ENCODE results near the gene PALMD.

The PALMD gene

DNA sequence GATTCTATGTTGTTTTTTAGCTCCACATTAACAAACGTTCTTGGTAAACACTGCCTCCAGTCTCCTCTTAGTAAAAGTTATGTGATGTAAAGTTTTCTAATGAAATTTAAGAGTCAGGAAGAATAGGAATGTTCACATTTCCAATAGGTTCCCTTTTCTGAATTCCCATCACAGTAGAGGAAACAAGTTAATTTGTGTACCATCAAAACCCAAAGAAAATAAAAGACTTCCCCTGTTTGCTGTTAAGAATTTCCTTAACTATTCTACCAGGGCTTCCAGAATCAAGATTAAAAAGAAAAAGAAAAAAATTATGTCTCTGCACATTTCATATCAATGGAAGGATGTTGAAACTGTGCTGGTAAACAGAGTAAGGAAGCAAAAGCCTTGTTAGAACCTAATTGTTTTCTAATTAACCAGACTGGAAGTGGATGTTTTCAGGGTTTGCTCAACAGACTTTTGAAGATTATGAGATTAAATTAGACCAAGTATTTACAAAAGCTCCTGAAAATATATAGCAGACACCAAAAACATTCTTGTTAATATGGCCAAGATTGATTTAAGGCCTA is 43.4 kb upstream of the PALMD start:
- no peak overlapping the region for H3K27ac ChIP-seq (ENCODE audit: low read length)
- no peaks in the 10 kb centered on the region for H3K9me2 ChIP-seq (replicated peaks; ENCODE audit: insufficient read depth, low read length)
- DNase-seq: no peak
- H4K20me1 ChIP-seq (ENCODE audit: insufficient read depth, low read length): no peaks in the 10 kb centered on the region
- H3K4me2 ChIP-seq (ENCODE audit: low read depth, low read length): no peak overlapping the region
- H2AFZ ChIP-seq (ENCODE audit: low read length): no peak overlapping the region
- no peak for TF ChIP-seq EZH2 (optimal IDR thresholded peaks at IDR 0.05; ENCODE audit: low read depth, low read length)
- no peak for TF ChIP-seq EZH2phosphoT487 (IDR thresholded peaks at IDR 0.05; ENCODE audit: low read length)
- TF ChIP-seq, protein P1, sequence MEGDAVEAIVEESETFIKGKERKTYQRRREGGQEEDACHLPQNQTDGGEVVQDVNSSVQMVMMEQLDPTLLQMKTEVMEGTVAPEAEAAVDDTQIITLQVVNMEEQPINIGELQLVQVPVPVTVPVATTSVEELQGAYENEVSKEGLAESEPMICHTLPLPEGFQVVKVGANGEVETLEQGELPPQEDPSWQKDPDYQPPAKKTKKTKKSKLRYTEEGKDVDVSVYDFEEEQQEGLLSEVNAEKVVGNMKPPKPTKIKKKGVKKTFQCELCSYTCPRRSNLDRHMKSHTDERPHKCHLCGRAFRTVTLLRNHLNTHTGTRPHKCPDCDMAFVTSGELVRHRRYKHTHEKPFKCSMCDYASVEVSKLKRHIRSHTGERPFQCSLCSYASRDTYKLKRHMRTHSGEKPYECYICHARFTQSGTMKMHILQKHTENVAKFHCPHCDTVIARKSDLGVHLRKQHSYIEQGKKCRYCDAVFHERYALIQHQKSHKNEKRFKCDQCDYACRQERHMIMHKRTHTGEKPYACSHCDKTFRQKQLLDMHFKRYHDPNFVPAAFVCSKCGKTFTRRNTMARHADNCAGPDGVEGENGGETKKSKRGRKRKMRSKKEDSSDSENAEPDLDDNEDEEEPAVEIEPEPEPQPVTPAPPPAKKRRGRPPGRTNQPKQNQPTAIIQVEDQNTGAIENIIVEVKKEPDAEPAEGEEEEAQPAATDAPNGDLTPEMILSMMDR (IDR thresholded peaks at IDR 0.05; ENCODE audit: low read length): no peak
- H3F3A ChIP-seq (ENCODE audit: insufficient read depth, low read length): no peaks in the 10 kb centered on the region
- H3K4me3 ChIP-seq (ENCODE audit: low read length): no peak overlapping the region
- no peaks in the 10 kb centered on the region for H3K79me2 ChIP-seq (ENCODE audit: low read length)
- H3K27me3 ChIP-seq (replicated peaks; ENCODE audit: insufficient read depth, low read length): no peaks in the 10 kb centered on the region
- no peaks in the 10 kb centered on the region for H3K36me3 ChIP-seq (replicated peaks; ENCODE audit: insufficient read depth, low read length)
- H3K9ac ChIP-seq (ENCODE audit: low read length): no peak overlapping the region
- no peaks in the 10 kb centered on the region for H3K9me3 ChIP-seq (replicated peaks; ENCODE audit: insufficient read depth, low read length)
- no peaks in the 10 kb centered on the region for H3K4me1 ChIP-seq (ENCODE audit: low read length)

DNA sequence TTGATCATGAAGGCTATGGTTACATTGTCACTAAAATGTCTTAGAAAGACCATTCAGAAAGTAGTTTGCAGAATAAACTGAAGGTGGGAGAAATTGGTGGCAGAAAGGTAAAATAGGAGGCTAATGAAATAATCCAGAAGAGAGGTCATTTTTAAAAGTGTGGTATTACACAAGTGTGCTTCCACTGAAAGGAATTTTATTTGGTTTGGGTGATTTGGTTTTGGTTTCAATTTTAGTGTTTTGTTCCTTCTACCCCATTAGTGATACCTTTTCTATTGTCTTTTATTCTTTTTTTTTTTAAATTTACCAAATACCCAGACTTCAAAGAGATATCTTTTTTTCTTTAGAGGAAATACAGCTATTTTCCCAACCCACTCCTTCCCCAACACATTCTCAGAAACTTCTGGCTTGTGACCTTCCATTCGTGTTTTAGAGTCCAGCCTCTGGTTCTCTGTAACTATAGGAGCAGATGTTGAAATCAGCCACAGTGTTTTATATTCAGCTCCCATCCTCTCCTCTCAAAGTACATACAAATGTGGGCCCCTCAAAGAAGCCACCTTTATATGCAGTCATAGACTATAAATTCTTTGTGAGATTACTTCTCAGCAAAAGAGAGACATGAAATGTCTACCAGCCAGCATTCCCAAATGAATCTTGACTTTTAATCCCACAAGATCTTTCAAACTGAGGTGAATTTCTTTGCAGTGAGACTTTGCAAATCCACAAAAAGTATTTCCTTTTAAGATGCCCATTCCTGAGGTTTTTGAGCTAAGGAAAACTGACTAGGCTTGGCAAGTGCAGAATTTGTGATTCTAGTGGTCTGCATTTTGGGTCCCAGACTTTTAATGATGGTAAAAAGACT is 42.0 kb upstream of the PALMD start:
- H4K20me1 ChIP-seq (ENCODE audit: insufficient read depth, low read length): no peaks in the 10 kb centered on the region
- H3K4me2 ChIP-seq (ENCODE audit: low read depth, low read length): peak overlapping the region; percentile 27; the same call in 1 of the 2 replicates
- H3K36me3 ChIP-seq (replicated peaks; ENCODE audit: insufficient read depth, low read length): no peaks in the 10 kb centered on the region
- H3K4me3 ChIP-seq (ENCODE audit: low read length): no peak overlapping the region
- DNase-seq: no peak
- peak overlapping the region; percentile 51; the same call in 1 of the 2 replicates for H2AFZ ChIP-seq (ENCODE audit: low read length)
- TF ChIP-seq, protein P1 (IDR thresholded peaks at IDR 0.05; ENCODE audit: low read length): no peak
- TF ChIP-seq EZH2 (optimal IDR thresholded peaks at IDR 0.05; ENCODE audit: low read depth, low read length) (no peak), EZH2phosphoT487 (IDR thresholded peaks at IDR 0.05; ENCODE audit: low read length) (no peak)
- H3K9me3 ChIP-seq (replicated peaks; ENCODE audit: insufficient read depth, low read length): no peaks in the 10 kb centered on the region
- H3K4me1 ChIP-seq (ENCODE audit: low read length): no peaks in the 10 kb centered on the region
- H3K9me2 ChIP-seq (replicated peaks; ENCODE audit: insufficient read depth, low read length): no peaks in the 10 kb centered on the region
- no peaks in the 10 kb centered on the region for H3F3A ChIP-seq (ENCODE audit: insufficient read depth, low read length)
- no peak overlapping the region for H3K27ac ChIP-seq (ENCODE audit: low read length)
- H3K27me3 ChIP-seq (replicated peaks; ENCODE audit: insufficient read depth, low read length): no peaks in the 10 kb centered on the region
- no peaks in the 10 kb centered on the region for H3K79me2 ChIP-seq (ENCODE audit: low read length)
- H3K9ac ChIP-seq (ENCODE audit: low read length): no peak overlapping the region

DNA sequence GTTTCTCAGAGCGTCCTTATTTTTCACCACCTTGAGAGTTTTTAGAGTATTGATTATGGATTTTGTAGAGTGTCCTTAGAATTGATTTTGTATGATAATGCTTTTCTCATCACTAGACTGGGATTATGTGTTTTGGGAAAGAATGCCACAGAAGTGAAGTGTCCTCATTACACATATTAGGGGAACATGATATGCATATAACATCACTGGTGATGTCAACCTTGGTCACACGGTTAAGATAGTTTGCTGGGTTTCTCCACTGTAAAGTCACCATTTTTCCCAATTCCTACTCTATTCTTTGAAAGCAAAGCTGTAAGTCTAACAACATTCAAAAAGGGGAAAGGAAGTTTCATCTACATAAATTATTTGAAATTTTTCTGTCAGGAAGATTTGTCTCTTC is 39.6 kb upstream of the PALMD start:
- Histone ChIP-seq H3K36me3 (replicated peaks; ENCODE audit: insufficient read depth, low read length) (no peaks in the 10 kb centered on the region), H2AFZ (ENCODE audit: low read length) (no peak overlapping the region), H3K9me3 (replicated peaks; ENCODE audit: insufficient read depth, low read length) (no peaks in the 10 kb centered on the region), H3K4me3 (ENCODE audit: low read length) (no peak overlapping the region), H3K27ac (ENCODE audit: low read length) (no peak overlapping the region), H3K9ac (ENCODE audit: low read length) (no peak overlapping the region), H3K27me3 (replicated peaks; ENCODE audit: insufficient read depth, low read length) (no peaks in the 10 kb centered on the region), H3K4me1 (ENCODE audit: low read length) (no peaks in the 10 kb centered on the region), H3K9me2 (replicated peaks; ENCODE audit: insufficient read depth, low read length) (no peaks in the 10 kb centered on the region), H3F3A (ENCODE audit: insufficient read depth, low read length) (no peaks in the 10 kb centered on the region), H3K79me2 (ENCODE audit: low read length) (no peaks in the 10 kb centered on the region), H4K20me1 (ENCODE audit: insufficient read depth, low read length) (no peaks in the 10 kb centered on the region), H3K4me2 (ENCODE audit: low read depth, low read length) (no peak overlapping the region)
- TF ChIP-seq EZH2phosphoT487 (IDR thresholded peaks at IDR 0.05; ENCODE audit: low read length) (no peak), EZH2 (optimal IDR thresholded peaks at IDR 0.05; ENCODE audit: low read depth, low read length) (no peak)
- TF ChIP-seq, protein P1 (IDR thresholded peaks at IDR 0.05; ENCODE audit: low read length): no peak
- no peak for DNase-seq
